HEK293 (cell line): ENCODE data around the gene KRTAP12-4.
"Not testable (repeated sequence)": the region's sequence is repeated elsewhere in the genome, so short reads cannot be mapped to it uniquely, and the experiment has no call there.

ENCODE experiments used
- CTCF ChIA-PET: fragments of 350-600 bp; formaldehyde crosslinking; extraction: SDS; loops from one replicate; lab custom pipeline; 2021; ENCODE audit warnings: antibody characterized with exemption; lab: Yijun Ruan, JAX
- POLR2A ChIA-PET: fragments of 300-600 bp; formaldehyde crosslinking; extraction: SDS; loops from one replicate; lab custom pipeline; 2020; ENCODE audit warnings: antibody characterized with exemption, inconsistent platforms; lab: Yijun Ruan, JAX
- H3K27ac ChIP-seq: fragments of 200-500 bp; sonication (Bioruptor generic); 2 replicates; pipeline ENCODE4 v1.5.1; 2014; ENCODE audit warnings: low read depth, low read length, control low read depth, inconsistent platforms; ENCODE audit errors: extremely low read depth
- H3K36me3 ChIP-seq, 2 experiments: fragments of 200-500 bp in 1 of 2; sonication (Bioruptor generic) in 1 of 2; 1 replicate in 1 of 2; 2 replicates in 1 of 2; pipeline ENCODE4 v1.5.1; 2014 to 2017; ENCODE audit warnings: inconsistent platforms in 2 of 2, low read length in 2 of 2; ENCODE audit not compliant: control insufficient read depth in 2 of 2, insufficient read depth in 1 of 2
- H3K4me1 ChIP-seq: fragments of 200-500 bp; sonication (Bioruptor generic); 2 replicates; pipeline ENCODE4 v1.5.1; 2014; ENCODE audit warnings: mild to moderate bottlenecking, low read length, inconsistent platforms; ENCODE audit not compliant: control insufficient read depth, insufficient read depth
- H3K4me3 ChIP-seq: 2 replicates; pipeline ENCODE4 v1.5.1; 2011; ENCODE audit warnings: low read depth, mild to moderate bottlenecking, control low read depth, low read length, moderate library complexity
- H3K9me3 ChIP-seq: fragments of 200-500 bp; sonication (Bioruptor generic); 2 replicates; pipeline ENCODE4 v1.5.1; 2014; ENCODE audit warnings: low read depth, low read length, inconsistent platforms; ENCODE audit not compliant: control insufficient read depth, insufficient read depth
- BCL6B ChIP-seq: fragments of 450-650 bp; formaldehyde crosslinking; IDR thresholded peaks from 2 replicates; pipeline ENCODE4 v1.5.1; 2017; ENCODE audit warnings: missing biosample characterization, missing genetic modification characterization
- EGR2 ChIP-seq: fragments of 450-650 bp; formaldehyde crosslinking; IDR thresholded peaks from 2 replicates; pipeline ENCODE4 v1.5.1; 2016; ENCODE audit warnings: low read depth, missing biosample characterization, missing genetic modification characterization
- FEZF1 ChIP-seq: fragments of 450-650 bp; formaldehyde crosslinking; IDR thresholded peaks from 2 replicates; pipeline ENCODE4 v1.5.1; 2016; ENCODE audit warnings: missing biosample characterization, missing genetic modification characterization
- HIC1 ChIP-seq: fragments of 450-650 bp; formaldehyde crosslinking; IDR thresholded peaks from 2 replicates; pipeline ENCODE4 v1.5.1; 2016; ENCODE audit warnings: missing biosample characterization, missing genetic modification characterization
- HOXA7 ChIP-seq: sonication (generic); formaldehyde crosslinking; IDR thresholded peaks from 2 replicates; pipeline ENCODE4 v1.8.1; 2022; ENCODE audit warnings: missing genetic modification reagents, borderline replicate concordance
- KLF10 ChIP-seq: fragments of 450-650 bp; IDR thresholded peaks from 2 replicates; pipeline ENCODE4 v1.5.1; 2018; ENCODE audit warnings: missing biosample characterization, mild to moderate bottlenecking, missing genetic modification characterization
- SCRT1 ChIP-seq: fragments of 450-650 bp; formaldehyde crosslinking; IDR thresholded peaks from 2 replicates; pipeline ENCODE4 v1.5.1; 2016; ENCODE audit warnings: missing biosample characterization, missing genetic modification characterization, borderline replicate concordance
- ZEB2 ChIP-seq: fragments of 450-650 bp; formaldehyde crosslinking; IDR thresholded peaks from 2 replicates; pipeline ENCODE4 v1.5.1; 2016; ENCODE audit warnings: missing biosample characterization, missing genetic modification characterization
- ZFHX2 ChIP-seq: fragments of 450-650 bp; formaldehyde crosslinking; conservative IDR thresholded peaks from 2 replicates; pipeline ENCODE4 v1.5.1; 2016; ENCODE audit warnings: missing biosample characterization, missing genetic modification characterization
- ZFP3 ChIP-seq: fragments of 450-650 bp; formaldehyde crosslinking; IDR thresholded peaks from 2 replicates; pipeline ENCODE4 v1.5.1; 2016; ENCODE audit warnings: low read depth, missing biosample characterization, missing genetic modification characterization
- ZNF112 ChIP-seq: fragments of 450-650 bp; formaldehyde crosslinking; IDR thresholded peaks from 2 replicates; pipeline ENCODE4 v1.5.0; 2017; ENCODE audit warnings: missing biosample characterization, missing genetic modification characterization
- ZNF133 ChIP-seq: fragments of 450-650 bp; formaldehyde crosslinking; IDR thresholded peaks from 2 replicates; pipeline ENCODE4 v1.5.1; 2016; ENCODE audit warnings: missing biosample characterization, missing genetic modification characterization
- ZNF335 ChIP-seq: fragments of 450-650 bp; formaldehyde crosslinking; conservative IDR thresholded peaks from 2 replicates; pipeline ENCODE4 v1.5.1; 2016; ENCODE audit warnings: missing biosample characterization, missing genetic modification characterization
- ZNF548 ChIP-seq: fragments of 450-650 bp; formaldehyde crosslinking; IDR thresholded peaks from 2 replicates; pipeline ENCODE4 v1.5.1; 2016; ENCODE audit warnings: missing biosample characterization, missing genetic modification characterization
- ZNF701 ChIP-seq: fragments of 450-650 bp; formaldehyde crosslinking; IDR thresholded peaks from 2 replicates; pipeline ENCODE4 v1.5.1; 2016; ENCODE audit warnings: missing biosample characterization, missing genetic modification characterization
- ZNF704 ChIP-seq: fragments of 450-650 bp; formaldehyde crosslinking; IDR thresholded peaks from 2 replicates; pipeline ENCODE4 v1.5.1; 2016; ENCODE audit warnings: missing biosample characterization, missing genetic modification characterization
- ZNF777 ChIP-seq: fragments of 450-650 bp; formaldehyde crosslinking; IDR thresholded peaks from 2 replicates; pipeline ENCODE4 v1.5.1; 2017; ENCODE audit warnings: missing biosample characterization, missing genetic modification characterization, borderline replicate concordance
- ZNF837 ChIP-seq: fragments of 450-650 bp; formaldehyde crosslinking; IDR thresholded peaks from 2 replicates; pipeline ENCODE4 v1.5.1; 2016; ENCODE audit warnings: missing biosample characterization, missing genetic modification characterization
- ZSCAN30 ChIP-seq: fragments of 450-650 bp; IDR thresholded peaks from 2 replicates; pipeline ENCODE4 v1.5.1; 2018; ENCODE audit warnings: missing biosample characterization, mild to moderate bottlenecking, missing genetic modification characterization, moderate library complexity

The KRTAP12-4 gene

GRCh38 chr21:44697811-44698734, 43.6 kb upstream of the KRTAP12-4 start (continued):
- no peak for TF ChIP-seq HIC1 (tag by site-specific recombination)

GRCh38 chr21:44697172-44697810, 42.8 kb upstream of the KRTAP12-4 start, which contains the start of gene KRTAP10-12:
KRTAP10-12 (plus strand) TSS chr21:44697172; CDS start chr21:44697202, 30 bp downstream.
- H3K4me1 ChIP-seq, H3K9me3 ChIP-seq, POLR2A ChIA-PET, H3K4me3 ChIP-seq, H3K36me3 ChIP-seq, H3K27ac ChIP-seq: not testable (repeated sequence)
- CTCF ChIA-PET: interaction anchor here (0.5 to 0.7 kb wide), 3 partner anchors 16 to 45 kb away, joined by 3 to 5 read pairs (median 3); no protein-coding TSS in a partner anchor

- Histone ChIP-seq H3K36me3 (no peaks in the 10 kb centered on the region), H3K4me3 (no peak overlapping the region), H3K27ac (no peak overlapping the region)
- TF ChIP-seq ZFP3 (no peak), ZNF704 (tag by site-specific recombination) (no peak), ZNF548 (tag by site-specific recombination) (no peak), ZNF701 (tag by site-specific recombination) (no peak), FEZF1 (tag by site-specific recombination) (no peak), EGR2 (tag by site-specific recombination) (no peak), ZNF777 (tag by site-specific recombination) (no peak), SCRT1 (tag by site-specific recombination) (no peak), ZFHX2 (no peak), ZNF112 (tag by site-specific recombination) (no peak), ZNF837 (tag by site-specific recombination) (no peak), BCL6B (tag by site-specific recombination) (no peak), ZNF133 (tag by site-specific recombination) (no peak), KLF10 (tag by site-specific recombination) (no peak), ZSCAN30 (no peak), ZNF335 (tag by site-specific recombination) (no peak), ZEB2 (tag by site-specific recombination) (no peak), HOXA7 (no peak)
- TF ChIP-seq, all 188 proteins: peak for 0
- no peaks in the 10 kb centered on the region for H3K4me1 ChIP-seq
- ChIA-PET CTCF (interaction anchor here (0.5 to 1.1 kb wide), 3 partner anchors 7 to 46 kb away, joined by 3 to 5 read pairs (median 3); no protein-coding TSS in a partner anchor), POLR2A (interaction anchor here (0.6 kb wide), 1 partner anchor 300 kb away, joined by 3 read pairs; no protein-coding TSS in a partner anchor)
- no peaks in the 10 kb centered on the region; the same call in none of the 2 replicates for H3K9me3 ChIP-seq
Measured at GRCh38 chr21:44696572-44696971, 42.1 kb upstream of the KRTAP12-4 start.
